Adipose tissue (tissue), 3 donors: ENCODE measurements around the gene CEP19. TPM values are rescaled to one million over a fixed set of nuclear protein-coding genes. Genes with fewer than 3 reads are reported as not detected.
A peak's percentile ranks its signal among the peaks of the same experiment; 100 is the strongest.
"Not testable (repeated sequence)": the region's sequence is repeated elsewhere in the genome, so short reads cannot be mapped to it uniquely, and the experiment has no call there.

Experiments
- H3K27ac ChIP-seq: one replicate; pipeline ENCODE4 v1.5.1; 2013; ENCODE audit warnings: low read depth, low read length
- WGBS, 3 donors: extraction: QIAGEN DNeasy Blood & Tissue Kit; methylation state at CpG; one replicate each; pipeline ENCODE4 v1.1.7; 2013; 5-methylcytosine and 5-hydroxymethylcytosine counted together
- polyA plus RNA-seq, 3 donors: library from polyadenylated mRNA; stranded (reverse); fragments of 200-250 nt; gene quantifications; one replicate each; pipeline ENCODE4 v1.2.3, GENCODE V29; 2013
- donor health status: healthy with polysubstance abuse.
- donor health status: Bipolar disorder and iron deficiency.
- donor health status: healthy.

The CEP19 gene
- polyA plus RNA-seq, 3 donors, result 0.58 to 5.3 (median 0.88) TPM

DNA sequence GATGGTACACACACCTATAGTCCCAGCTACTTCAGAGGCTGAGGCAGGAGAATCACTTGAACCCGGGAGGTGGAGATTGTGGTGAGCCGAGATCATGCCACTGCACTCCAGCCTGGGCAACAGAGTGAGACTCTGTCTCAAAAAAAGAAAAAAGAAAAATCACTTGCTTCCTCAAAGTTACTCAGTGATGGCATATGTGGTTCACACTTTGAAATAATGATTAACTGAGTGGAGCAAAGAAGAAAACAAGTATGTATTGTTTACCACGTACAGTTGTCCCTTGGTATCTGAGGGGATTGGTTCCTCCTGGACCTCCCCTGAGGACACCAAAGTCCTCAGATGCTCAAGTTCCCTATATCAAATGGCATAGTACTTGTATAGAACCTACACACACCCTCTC is 5.1 kb upstream of the CEP19 start:
- not testable (repeated sequence) for H3K27ac ChIP-seq
- 75 to 97% (median 95%) methylated on average over 3 of the region's 3 CpGs for WGBS, 3 donors

DNA sequence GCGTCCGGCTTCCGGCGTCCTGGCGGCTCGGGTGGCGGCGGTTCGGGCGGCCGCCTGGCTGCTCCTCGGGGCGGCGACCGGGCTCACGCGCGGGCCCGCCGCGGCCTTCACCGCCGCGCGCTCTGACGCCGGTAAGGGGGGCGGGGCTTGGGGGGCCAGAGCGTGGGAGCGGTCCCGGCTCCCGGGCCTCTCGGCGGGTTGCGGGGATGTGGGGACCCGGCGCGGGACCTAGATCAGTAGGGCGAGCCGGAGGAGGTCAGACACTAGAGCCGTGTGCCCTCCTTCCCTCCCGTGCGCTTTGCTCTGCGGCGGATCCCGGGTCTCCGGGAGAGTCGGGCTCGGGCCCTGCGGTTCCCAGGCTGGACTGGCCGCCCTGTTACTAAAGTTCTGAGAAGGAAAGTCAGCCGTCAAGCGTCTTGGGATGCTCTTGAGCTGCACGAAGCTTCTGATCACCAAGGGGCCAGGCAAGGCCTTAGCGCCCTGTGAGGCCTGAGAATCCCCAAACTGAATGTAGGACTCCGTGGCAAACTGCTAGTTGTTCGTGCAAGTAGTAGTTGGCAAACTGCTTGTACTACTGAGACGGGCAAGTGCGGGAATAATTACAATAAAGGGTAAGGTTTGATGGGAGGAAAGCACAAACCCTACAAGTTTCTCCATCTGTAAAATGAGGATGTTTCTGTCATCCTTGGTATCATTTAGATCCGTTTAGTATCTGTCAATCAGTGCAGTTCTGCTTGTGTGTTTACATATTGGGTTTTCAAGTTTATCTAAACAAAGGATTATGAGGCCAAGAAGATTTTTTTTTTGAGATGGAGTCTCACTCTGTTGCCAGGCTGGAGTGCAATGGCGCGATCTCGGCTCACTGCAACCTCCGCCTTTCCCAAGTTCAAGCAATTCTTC is 714 bp upstream of the CEP19 start:
- peak overlapping the region; percentile 81 for H3K27ac ChIP-seq
- 6 to 7% (median 7%) methylated on average over 41 to 64 of the region's 64 CpGs for WGBS, 3 donors

DNA sequence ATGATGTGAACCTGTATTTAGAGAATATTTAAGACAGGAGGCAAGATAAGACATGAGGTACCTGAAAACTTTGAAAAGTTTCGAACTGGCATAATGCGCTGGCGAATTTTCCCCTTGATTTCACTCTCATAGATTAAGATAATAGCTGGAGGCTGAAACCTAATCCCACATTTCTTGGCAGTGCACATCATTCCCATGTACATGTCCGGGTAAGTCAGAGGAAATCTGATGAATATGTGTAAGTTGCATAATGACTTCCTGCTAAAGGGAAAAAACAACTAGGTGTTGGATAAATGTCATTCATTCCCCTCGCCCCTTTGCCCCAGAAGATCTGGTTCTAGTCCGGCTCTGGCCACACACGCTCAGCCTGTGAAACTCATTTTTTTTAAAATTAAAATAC is 3.6 kb downstream of the CEP19 start:
- 73 to 86% (median 77%) methylated on average over 7 of the region's 7 CpGs for WGBS, 3 donors
- no peak overlapping the region for H3K27ac ChIP-seq

DNA sequence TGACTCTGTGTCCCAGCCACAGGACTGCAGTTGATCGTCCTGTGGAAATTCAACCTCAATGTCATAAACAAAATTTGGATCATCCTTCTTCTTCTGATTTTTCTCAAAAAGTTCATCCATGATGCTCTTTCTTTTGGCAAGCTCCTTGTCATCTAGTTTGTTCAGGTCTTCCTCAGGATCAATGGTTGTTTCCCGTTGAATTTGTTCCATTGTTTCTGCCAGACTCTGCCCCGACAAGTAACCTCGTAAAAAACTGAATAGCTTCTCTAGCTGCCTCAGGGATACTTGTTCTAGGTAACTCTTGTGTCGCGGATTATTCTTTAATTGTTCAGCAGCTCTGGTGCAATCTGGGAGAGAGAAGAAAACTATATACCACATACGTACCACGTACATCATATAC is 4.5 kb downstream of the CEP19 start:
- 87 to 95% (median 89%) methylated on average over 8 of the region's 8 CpGs for WGBS, 3 donors
- H3K27ac ChIP-seq, result no peak overlapping the region

DNA sequence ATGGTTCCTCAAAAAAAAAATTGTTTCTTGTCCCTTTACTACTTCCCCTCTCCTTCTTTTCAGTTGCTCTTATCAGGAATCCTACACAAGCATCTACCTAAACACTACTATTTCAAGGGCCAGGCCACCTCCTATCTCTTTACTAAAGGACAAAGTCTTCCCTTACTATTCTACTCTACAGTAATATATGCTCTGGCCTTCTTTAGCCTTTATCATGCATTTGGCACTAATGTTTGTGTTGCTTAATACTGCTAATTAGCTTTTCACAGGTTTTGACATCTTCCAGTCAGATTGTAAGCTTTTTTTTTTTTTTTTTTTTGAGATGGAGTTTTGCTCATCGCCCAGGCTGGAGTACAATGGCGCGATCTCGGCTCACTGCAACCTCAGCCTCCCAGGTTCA is 5.3 kb downstream of the CEP19 start:
- H3K27ac ChIP-seq, result no peak overlapping the region
- 98 to 100% (median 99%) methylated on average over 4 of the region's 4 CpGs for WGBS, 3 donors

DNA sequence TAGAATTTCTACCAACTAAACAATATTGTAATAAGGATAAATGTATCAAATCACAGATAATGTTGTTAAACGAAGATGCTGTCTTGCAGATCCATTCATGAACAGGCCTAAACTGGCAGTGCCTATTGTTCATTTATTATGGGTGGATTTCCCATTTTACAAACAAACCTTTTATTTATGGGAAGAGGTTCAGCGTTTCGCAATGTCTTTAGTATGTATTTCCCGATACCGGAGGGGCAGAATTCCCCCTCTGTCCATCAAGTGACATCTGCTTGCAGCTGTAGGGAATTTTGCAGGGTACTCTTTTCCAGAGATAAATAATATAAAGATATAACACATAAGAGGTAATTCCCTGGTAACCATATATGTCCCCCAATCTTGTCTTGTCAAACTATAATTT is 5.7 kb downstream of the CEP19 start:
- no peak overlapping the region for H3K27ac ChIP-seq
- WGBS, 3 donors, result 67 to 84% (median 76%) methylated on average over 5 of the region's 5 CpGs

DNA sequence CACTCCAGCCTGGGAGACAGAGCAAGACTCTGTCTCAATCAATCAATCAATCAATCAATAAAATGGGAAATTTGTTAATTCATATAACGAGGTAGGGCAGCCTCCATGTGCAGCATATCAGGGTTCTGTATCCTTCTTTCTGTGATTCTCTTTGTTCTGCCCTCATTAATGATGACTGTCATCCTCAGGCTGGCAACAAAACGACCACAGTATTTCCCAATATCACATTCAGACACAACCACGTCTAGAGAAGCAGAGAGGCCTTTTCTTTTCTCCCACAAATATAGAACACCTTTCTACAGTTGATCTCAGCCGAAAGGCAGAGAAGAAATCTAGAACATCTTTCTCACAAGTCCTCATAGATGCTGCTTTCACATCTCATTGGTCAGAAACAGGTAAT is 11.2 kb downstream of the CEP19 start:
- H3K27ac ChIP-seq, result no peak overlapping the region
- 60 to 77% (median 61%) methylated on average over 4 of the region's 4 CpGs for WGBS, 3 donors

DNA sequence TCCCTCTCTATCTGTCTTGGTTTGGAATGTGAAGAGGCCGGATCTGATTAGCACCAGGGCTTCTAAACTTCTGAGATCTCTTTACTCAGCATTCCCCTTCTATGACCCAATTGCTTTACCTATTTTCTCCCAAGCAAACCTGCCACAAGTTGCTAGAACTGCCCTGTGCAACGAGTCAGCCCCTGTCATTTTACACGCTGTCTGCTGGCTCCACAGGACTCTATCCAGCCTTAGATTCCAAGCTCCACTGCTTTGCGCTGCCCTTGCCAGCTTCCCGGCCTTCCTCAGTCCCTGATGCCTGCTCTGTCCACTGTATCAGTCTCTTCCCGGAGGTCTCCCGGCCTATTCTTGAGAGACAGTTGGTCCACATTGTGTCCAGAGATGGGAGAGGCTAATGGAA is 12.3 kb downstream of the CEP19 start:
- no peak overlapping the region for H3K27ac ChIP-seq
- 90 to 91% (median 90%) methylated on average over 7 of the region's 7 CpGs for WGBS, 3 donors

DNA sequence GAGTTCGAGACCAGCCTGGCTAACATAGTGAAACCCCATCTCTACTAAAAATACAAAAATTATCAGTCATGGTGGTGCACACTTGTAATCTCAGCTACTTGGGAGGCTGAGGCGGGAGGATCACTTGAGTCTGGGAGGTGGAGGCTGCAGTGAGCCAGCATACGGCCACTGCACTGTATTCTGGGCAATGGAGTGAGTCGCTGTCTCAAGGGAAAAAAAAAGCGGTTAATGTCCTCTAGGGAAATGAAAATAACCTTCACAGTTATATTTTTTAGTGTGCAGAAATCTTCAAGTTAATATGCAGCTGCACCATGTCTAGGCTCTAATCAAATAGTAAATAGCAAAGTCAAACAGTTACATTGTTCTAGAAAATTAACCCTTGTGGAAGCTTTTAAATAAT is 14.8 kb downstream of the CEP19 start:
- H3K27ac ChIP-seq, result no peak overlapping the region
- WGBS, 3 donors, result 57 to 87% (median 83%) methylated on average over 5 of the region's 5 CpGs

DNA sequence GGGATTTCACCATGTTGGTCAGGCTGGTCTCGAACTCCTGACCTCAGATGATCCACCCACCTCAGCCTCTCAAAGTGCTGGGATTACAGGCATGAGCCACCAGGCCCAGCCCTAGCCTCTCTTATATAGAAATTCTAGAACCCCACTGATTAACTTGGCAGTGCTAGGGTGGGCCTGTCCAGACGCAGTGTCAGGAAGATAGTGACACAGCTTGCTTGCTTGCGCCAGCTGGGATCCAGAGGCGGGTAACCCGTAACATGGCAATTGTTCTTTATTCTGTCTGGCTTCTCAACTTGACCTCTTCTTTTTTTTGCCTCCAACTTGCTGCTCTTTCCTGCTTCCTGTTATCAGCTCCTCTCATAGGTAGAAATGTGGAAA is 16.2 kb downstream of the CEP19 start:
- H3K27ac ChIP-seq, result no peak overlapping the region
- WGBS, 3 donors, result 83 to 93% (median 86%) methylated on average over 5 of the region's 5 CpGs

DNA sequence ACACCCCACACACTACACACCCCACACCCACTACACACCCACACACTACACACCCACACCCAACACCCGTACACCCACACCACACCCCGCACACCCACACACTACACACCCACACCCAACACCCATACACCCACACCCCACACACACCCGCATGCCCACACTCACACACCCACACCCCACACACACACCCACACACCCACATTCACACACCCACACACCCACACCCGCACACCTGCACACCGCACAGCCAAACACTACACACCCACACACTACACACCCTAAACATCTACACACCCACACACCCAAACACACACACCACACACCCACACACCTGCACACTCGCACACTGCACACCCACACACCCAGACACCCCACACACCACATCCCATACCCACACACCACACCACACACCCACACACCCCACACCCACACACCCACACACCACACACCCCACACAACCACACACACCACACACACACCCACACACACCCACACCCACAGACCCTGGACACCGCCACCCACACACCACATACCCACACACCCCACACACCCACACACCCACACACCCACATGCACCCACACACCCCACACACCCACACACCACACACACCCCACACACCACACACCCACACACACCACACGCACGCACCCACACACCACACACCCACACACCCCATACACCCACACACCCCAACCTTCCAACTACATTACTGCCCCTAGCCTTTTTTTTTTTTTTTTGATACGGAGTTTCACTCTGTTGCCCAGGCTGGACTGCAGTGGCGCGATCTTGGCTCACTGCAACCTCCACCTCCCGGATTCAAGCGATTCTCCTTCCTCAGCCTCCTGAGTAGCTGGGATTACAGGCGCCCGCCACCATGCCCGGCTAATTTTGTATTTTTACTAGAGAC is 16.9 kb downstream of the CEP19 start:
- 91 to 94% (median 93%) methylated on average over 17 of the region's 17 CpGs for WGBS, 3 donors
- no peak overlapping the region for H3K27ac ChIP-seq

DNA sequence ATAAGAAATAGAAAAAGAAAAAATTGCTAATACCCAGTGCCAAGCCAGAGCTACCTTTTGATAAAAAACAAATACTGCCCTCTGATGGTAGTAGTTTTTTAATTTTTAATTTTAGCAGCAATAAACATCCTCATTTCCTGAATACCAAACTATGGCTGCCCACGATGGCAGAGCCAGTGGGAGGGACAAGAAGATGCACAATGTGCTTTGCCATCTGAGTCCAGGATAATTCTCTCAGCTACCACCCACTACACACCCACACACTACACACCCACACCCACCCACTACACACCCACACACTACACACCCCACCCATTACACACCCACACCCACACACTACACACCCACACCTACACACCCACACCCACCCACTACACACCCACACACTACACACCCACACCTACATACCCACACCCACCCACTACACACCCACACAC is 17.8 kb downstream of the CEP19 start:
- WGBS, 3 donors, result 0 to 13% (median 6%) methylated on average over 1 of the region's 1 CpG

DNA sequence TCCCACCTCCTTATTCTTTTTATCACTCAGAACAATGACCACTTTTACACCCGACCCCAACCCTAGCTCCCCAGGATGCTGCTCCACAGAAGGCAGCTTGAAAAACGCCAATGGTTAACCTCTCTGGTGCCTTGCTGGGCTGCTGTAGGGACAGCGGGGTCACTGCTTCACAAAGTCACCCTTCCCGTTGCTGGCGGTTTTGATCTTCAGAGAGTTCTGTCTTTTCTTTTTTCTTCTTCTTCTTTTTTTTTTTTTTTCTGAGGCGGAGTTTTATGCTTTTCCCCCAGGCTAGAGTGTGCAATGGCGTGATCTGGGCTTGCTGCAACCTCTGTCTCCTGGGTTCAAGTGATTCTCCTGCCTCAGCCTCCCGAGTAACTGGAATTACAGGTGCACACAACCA is 20.7 kb downstream of the CEP19 start:
- 61 to 64% (median 63%) methylated on average over 8 of the region's 8 CpGs for WGBS, 3 donors
- no peak overlapping the region for H3K27ac ChIP-seq

More for the DNA sequence above, 17.8 kb downstream of the CEP19 start:
- no peak overlapping the region for H3K27ac ChIP-seq

DNA sequence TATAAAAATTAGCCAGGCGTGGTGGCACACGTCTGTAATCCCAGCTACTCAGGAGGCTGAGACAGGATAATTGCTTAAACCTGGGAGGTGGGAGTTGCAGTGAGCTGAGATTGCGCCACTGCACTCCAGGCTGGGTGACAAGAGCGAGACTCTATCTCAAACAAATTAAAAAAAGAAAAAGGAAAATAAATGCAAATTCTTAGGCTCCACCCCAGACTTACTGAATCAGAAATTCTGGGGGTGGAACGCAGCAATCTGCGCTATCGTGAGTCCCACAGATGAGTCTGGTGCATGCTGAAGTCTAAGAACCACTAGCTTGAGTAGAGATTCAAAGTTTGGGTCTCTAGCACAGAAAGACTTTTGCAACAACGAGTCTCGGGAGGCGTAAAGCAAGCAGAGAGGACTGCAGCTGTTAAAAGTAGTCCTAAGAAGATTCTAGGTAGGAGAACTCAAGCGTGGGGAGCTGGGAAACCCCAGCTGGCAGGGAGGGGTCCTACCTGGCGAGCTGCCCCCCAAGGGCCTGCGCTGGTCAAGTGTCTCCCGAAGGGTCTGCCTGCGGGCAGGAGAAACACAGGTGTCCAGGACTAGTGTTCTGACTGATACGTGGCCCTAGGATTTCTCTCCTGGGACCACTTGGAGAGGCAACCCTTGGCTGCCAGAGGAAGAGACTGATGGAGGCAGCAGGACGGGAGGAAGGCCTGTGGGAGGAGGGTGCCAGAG is 21.9 kb downstream of the CEP19 start:
- no peak overlapping the region for H3K27ac ChIP-seq
- 69 to 84% (median 75%) methylated on average over 17 of the region's 17 CpGs for WGBS, 3 donors

DNA sequence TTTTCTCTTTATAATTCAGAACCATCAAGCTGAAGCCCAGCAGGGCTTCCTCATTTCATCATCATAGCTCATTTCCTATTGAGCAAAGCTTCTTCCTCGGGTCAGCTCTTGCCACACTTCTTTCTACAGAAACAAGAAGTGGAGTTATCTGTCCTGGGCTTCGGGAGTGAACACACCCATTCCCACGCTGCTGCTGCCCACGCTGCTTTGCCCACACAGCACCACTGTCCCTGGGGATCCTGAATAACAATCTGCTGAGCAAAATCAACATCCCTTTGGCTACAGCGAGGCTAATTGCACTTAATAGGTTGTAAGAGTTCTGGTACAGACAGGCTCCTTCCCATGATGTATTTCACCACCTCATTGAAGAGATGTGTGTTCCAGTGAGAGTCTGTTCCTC is 23.7 kb downstream of the CEP19 start:
- peak overlapping the region; percentile 26 for H3K27ac ChIP-seq
- WGBS, 3 donors, result 12 to 36% (median 14%) methylated on average over 5 of the region's 5 CpGs

DNA sequence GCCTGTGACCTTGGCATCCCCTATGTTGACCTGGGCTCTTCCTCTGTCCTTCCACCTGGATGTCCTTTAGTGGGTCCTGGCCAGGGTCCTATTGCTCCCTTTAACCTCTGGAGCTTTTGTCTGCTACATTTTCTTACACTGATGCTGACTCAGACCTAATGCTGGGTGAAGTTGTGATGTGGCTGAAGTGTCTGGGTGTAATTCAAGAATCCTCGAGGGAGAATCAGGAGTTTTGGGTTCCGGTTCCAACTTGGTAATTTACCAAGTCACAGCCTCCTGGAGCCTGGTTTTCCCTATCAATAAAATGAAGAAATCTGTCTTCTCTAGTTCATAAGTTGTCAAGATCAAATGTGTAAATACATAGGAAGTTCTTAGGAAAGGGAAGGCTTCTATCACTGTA is 25.6 kb downstream of the CEP19 start:
- no peak overlapping the region for H3K27ac ChIP-seq
- 67 to 77% (median 72%) methylated on average over 2 of the region's 2 CpGs for WGBS, 3 donors

DNA sequence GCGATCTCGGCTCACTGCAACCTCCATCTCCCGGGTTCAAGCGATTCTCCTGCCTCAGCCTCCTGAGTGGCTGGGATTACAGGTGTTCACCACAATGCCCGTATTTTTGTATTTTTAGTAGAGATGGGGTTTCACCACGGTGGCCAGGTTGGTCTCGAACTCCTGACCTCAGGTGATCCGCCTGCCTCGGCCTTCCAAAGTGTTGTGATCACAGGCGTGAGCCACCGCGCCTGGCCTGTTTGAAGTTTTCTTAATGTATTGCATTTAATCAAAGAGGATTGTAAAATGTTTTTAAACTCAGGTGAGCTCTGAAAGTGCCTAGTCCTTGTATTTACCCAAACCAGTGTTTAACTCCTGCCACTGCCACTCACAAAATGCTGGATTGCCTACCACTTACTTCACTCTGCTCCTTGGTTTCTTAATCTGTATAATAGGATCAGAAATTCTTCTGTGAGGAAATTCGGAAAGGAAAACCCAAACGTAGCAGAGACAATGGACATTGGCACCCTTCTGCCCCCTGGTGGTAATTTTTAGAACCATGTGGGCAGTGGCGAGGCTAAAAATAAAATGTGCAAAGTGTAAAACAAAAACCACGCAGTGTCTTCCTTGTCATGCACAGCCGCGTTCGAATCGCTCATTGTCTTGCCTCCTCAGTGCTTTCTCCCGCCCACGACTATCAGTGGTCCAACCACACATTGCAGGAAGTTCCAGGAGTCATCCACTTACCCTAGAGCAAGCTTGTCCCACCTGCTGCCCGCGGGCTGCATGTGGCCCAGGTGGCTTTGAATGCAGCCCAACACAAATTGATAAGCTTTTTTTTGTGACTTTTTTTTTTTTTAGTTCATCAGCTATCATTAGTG is 27.3 kb downstream of the CEP19 start:
- WGBS, 3 donors, result 30 to 39% (median 37%) methylated on average over 24 of the region's 24 CpGs

DNA sequence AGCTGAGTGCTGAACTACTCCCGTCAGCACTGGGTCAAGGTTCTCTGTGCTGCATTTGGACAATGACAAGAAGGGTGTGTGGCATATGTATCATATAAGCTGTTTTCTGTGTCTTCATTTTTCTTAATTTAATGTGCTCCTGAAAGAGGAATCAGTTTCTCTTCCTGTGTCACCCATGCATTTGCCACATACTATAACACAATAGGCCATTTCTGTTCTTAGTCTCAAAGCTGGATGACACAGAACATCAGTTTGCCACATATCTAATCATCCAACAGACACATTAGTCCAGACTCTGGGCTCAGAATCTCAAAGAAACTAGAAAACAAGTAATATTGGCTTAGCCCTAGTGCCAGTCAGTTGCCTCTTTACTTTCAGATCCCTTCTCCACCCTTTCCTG is 34.1 kb downstream of the CEP19 start:
- no peak overlapping the region for H3K27ac ChIP-seq
- WGBS, 3 donors, result 46 to 54% (median 53%) methylated on average over 1 of the region's 1 CpG

More for the DNA sequence above, 27.3 kb downstream of the CEP19 start:
- H3K27ac ChIP-seq, result no peak overlapping the region
